Activated T-cell treated with anti-CD3 and anti-CD28 coated beads for 48 hours (primary cell): ENCODE measurements around the gene ALPI.

Experiments
- DNase-seq: peaks from one replicate; pipeline ENCODE4 v3.0.0-alpha.2; 2020; ENCODE audit warnings: low read depth

ALPI gene

DNA sequence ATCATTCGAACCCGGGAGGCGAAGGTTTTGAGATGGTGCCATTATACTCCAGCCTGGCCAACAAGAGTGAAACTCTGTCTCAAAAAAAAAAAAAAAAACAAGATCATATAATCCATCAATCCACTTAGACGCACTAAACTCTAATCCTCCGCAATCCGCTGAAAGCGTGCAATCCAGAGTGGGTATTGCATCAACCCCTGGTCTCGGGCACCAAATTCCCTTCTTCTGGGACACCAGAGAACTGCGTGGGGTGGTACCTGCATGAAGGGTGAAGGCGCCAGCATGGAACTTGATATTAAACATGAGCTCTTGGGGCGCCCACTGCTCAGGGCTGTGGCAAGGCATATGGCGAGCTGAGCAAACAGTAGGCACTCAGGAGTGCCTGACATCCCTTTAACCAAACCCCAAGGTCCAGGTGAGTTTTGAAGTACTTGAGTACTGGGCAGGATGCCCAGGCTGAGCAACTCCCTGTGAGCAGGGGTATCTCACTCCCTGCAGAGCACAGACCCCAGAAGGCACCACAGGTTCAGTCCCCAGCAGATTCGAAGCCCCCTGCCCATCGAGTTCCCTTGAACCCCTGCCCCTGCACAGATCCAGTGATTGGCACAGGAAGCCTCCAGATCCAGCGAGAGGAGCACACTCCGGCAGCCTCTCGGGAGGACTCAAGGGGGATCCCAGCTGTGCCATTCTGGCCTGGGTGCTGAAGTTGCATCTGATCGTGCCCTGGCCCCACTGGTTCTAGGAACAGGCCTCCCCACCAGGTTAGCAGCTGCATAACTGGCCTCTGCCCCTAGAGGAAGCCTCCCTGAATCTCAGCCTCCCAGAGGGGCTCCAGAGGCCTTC is 8.0 kb downstream of the ALPI start:
- no peak for DNase-seq

- DNase-seq: no peak
Observed at GRCh38 chr2:232464544-232464885, 8.6 kb downstream of the ALPI start.

- no peak for DNase-seq
Observed at GRCh38 chr2:232465061-232465460, 9.1 kb downstream of the ALPI start.

DNA sequence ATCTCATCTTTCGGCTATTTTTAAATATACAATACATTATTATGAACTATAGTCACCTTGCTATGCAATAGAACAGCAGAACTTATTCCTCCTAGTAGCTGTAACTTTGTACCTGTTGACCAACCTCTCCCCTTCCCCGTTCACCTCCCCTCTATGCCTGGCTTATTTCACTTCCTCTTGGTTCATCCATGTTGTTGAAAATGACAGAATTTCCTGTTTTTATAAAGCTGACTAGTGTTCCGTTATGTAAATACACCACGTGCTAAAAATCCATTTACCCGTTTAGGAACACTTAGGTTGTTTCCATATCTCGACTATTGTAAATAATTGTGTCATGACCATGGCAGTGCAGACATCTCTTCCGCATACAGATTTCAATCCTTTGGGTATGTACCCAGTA is 10.3 kb downstream of the ALPI start:
- DNase-seq: no peak

GRCh38 chr2:232473467-232473890 is 17.5 kb downstream of the ALPI start:
- DNase-seq: no peak

GRCh38 chr2:232476045-232476444 is 20.1 kb downstream of the ALPI start:
- DNase-seq: no peak

DNA sequence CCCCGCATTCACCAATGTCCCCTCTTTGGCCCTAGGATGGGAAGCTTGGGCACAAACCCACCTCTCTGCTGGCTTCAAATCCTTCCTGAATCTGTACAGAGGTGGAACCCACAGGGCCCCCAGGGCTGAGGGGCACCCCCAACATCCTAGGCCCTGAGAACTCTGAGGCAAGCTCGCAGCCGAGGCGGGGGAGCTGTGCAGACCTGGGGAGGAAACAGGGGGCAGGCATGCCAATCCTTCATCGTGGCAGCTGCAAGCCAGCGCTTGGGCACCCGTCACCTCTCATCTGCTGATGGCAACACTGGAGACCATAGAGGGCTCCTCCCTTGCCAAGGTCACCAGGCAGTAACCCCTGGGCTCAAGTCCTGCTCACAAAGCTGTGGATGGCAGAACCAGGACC is 20.8 kb downstream of the ALPI start:
- DNase-seq: no peak

GRCh38 chr2:232477751-232478510 is 22.0 kb downstream of the ALPI start:
- DNase-seq: no peak

DNA sequence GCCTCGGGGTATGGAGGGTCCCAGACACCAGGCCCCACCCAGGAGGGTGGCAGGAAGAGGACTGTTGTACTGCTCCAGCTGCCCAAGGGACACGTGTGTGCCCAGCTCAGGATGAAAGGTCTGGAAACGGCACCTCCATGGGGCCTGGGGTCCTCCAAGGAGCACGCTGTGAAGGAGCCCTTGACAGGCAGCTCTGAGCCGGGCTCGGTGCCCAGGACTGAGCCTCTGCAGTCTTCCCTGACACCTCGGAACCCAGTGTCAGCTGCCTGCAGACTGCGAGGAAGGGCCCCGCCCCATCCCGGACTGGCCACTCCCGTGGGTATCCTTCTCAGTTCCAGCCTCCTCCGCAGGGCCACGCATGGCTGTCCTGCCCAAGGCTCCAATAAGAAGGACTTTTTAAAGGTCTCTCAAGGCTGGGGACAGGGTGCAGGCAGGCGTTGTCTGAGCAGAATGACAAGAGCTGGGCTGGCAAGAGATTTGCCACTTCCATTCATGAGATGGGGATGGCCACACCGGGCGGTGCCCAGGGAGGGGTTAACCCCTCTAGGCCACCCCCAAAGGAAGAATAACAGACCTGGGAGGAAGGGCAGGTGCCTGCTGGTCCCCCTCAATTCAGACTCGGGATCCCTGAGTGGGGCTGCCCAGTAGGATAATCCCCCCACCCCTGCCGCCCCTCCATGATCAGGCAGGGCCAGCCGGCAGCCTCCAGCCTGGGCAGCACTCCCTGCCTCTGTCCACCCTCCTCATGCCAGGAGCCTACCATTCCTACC is 22.8 kb downstream of the ALPI start:
- no peak for DNase-seq

DNA sequence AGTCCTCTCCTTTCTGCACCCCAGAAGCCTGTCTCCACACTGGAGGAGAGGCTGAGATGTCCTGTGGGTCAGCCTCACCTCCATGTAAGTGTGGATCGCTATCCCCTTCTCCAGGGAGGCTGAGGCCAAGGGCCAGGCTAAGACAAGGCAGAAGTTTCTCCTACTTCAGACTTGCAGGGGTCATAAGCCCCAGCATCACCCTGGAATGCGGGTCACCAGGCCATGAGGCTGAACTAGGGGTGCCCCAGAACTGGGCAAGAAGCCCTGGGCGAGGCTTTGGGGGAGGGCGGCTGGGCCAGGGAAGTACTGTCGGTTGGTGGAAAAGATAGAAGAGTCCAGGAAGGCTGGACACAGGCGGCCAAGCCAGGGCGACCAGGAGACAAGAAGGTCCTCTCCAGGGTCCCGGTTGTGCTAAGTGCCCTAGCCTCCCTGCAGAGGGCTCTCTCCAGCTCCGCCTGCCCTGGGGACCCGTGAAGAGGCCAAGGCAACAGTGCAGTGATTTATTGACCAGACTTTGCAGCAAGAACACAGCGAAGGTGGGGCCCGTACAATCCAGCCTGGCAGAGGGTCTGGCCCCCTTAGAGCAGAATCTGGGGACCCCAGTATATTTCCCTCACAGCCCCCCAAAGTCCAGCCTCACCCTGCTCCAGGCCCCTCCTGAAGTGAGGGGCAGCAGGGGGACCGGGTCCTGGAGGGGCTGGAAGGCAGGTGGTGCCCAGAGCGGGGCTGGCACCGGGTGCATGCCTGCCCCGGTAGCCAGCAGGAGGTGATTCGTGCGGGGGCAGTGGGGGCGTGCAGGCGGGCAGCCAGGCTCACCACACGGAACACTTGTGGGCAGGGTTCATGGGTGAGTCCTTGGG is 23.6 kb downstream of the ALPI start:
- no peak for DNase-seq

DNA sequence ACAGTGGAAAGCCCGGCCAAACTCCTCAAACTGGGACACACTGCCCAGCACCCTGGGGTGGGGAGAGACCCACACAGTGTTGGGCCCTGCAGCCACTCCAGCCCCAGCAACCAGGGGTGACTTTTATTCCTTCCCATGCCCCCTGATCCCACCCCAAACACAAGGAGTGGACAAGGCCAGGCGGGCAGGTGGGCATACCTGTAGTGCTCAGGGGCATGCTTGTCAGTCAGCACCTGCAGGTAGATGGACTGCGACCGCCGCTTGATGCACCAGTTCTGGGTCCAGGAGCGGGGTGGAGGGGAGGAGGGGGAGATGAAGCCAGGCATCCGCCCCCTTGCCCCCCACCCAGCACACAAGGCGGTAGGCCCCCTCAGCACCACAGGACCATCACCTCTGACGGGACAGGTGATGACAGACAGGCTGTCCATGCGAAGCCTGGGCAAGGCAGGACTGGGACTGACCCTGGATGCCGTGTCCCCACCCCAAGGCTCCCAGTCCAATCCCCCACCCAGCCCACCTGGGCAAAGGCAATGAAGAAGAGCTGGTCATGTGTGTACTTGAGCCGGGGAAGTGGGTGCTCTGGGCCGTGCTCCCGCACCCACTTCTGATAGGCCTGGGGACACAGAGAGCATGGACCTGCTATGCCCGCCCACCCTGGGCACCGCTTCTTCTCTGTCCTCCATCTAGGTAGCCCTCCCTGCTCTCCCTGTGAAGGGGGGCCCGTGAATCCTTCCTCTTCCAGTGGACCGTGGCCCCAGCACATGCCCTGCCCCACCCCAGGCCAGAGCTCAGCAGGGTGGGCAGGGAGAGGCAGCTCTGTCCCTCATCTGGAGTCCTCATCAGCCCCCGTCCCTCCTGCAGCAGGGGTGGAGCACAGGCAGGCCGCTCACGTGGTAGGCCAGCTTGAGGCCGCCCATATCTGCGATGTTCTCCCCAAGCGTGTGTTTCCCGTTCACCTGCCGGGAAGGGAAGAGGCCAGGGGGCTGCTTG is 24.5 kb downstream of the ALPI start:
- DNase-seq: no peak

DNA sequence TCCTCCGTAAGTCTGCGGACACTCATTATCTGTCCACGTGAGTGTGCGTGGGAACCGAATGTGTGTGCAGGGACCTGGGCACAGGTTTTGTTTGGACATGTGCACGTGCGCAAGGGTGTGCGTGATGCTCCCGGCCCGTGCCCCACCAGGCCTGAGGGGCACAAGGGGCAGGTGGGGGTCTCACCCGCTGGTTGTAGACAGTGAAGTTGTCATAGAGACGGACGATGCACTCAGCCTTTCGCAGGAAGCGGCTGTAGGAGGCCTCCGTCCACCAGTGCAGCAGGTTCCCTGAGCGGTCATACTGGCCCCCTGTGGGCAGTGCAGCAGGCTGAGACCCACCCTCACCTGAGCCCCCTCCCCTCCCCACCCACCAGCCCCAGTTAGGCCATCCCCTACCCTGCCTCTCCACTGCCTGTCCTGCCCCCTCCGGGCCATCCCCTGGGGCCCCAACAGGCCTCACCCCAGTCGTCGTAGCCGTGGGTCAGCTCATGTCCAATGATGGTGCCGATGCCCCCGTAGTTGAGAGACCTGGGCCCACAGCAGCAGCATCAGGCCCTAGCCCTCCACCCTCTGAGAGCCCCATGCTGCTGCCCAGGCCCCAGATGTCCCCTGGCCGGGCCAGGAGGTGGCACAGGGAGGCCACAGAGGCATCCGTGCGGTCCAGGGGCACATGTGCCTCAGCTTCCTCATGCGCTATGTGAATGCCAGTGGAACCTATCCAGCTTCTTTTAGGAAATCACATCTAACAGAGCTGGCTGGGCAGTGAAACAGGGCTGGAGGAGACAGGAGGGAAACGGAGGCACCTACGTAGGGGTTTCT is 25.6 kb downstream of the ALPI start:
- DNase-seq: no peak

- no peak for DNase-seq
Observed at GRCh38 chr2:232482301-232483238, 26.6 kb downstream of the ALPI start.

DNA sequence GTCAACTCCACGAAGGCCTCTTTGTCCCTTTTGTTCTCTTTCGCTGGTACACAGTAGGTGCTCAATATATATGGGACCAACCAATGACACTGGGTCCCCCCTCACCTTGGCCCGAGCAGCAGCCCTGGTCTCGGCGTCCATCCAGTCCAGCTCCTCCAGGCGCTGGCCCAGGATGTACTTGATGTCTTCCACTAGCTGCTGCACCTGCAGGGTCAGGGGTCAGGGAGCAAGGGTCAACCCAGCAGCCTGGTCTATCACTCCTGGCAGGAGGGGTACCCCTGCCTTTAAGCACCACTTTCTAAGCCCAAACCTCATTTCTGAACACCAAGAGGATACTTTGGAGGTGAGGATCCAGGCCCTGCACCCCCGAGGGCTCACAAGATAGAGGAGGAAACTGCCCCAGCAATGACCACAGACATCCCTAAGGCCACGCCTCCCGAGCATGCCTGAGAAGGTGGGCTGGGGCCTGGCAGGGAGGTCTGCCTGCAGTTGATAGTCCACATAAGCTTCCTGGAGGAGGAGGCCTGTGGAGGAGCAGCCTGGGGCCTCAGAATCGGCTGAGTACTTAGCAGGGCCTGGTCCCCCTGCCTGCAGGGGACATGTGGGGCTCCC is 27.5 kb downstream of the ALPI start:
- DNase-seq: no peak

DNA sequence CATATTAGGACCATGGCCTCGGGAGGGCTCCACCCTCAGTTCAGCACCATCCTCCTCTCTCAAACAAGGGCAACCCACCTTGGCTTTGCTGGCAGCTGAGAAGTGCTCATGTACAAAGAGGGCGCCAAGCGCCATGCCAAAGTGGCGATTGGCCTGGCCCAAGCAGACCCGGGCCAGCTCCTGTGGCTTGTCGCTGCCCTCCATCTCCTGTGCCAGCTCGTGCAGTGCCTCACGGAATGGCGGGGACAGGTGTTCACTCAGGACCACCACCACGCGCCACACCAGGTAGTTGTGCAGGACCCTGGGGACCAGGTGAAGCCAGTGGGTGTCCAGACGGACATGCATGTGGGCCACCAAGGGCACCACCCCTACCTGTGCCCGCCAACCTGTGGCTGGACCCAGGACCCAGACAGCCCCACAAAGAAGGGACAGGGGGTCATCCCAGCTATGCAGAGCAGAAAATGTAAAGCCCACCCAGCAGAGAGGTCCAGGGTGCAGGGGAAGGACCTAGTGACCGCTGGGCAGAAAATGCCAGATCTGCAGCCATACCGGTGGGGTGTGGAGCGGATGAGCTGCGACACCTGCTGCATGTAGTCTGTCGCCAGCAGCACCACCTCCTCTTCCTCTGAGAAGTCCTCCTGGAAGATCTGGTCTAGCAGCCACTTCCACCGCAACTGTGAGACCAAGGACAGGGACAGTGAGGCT is 28.1 kb downstream of the ALPI start:
- DNase-seq: no peak

- no peak for DNase-seq
Observed at GRCh38 chr2:232484628-232485347, 28.8 kb downstream of the ALPI start.

- DNase-seq: no peak
Observed at GRCh38 chr2:232485348-232485756, 29.4 kb downstream of the ALPI start.
